A673 (cell line): ENCODE measurements around the gene SRGAP1.

Experiments
- CTCF ChIP-seq: fragments of 300-800, 200-600 bp; sonication (generic); conservative IDR thresholded peaks from 2 replicates; pipeline ENCODE4 v1.5.1; 2017; ENCODE audit warnings: low read depth, mild to moderate bottlenecking, antibody characterized with exemption, low read length, moderate library complexity, mixed read lengths
- EZH2 ChIP-seq: fragments of 200-600 bp; sonication (generic); IDR thresholded peaks from 2 replicates; pipeline ENCODE4 v1.6.1; 2017; ENCODE audit warnings: borderline replicate concordance, low read depth, mild to moderate bottlenecking, mixed read lengths, antibody characterized with exemption, low read length; ENCODE audit not compliant: poor library complexity, severe bottlenecking

GRCh38 chr12:64066776-64067175, 222.3 kb downstream of the SRGAP1 start:
- TF ChIP-seq CTCF (no peak), EZH2 (no peak)
